Breast epithelium (tissue), 4 donors: ENCODE data around the gene FPR2. TPM values are rescaled to one million over a fixed set of nuclear protein-coding genes. Genes with fewer than 3 reads are reported as not detected.

Source experiments
- DNase-seq, 2 donors: peaks; one replicate each; pipeline ENCODE4 v3.0.0-alpha.2; 2019; ENCODE audit warnings: low spot score in 2 of 2
- H3K27ac ChIP-seq, 2 donors: fragments of 200-600 bp; sonication (generic) in 1 of 2; one replicate each; pipeline ENCODE4 v1.5.1; 2016 to 2019; ENCODE audit warnings: mild to moderate bottlenecking in 1 of 2
- H3K27me3 ChIP-seq, 2 donors: fragments of 200-600 bp; sonication (generic) in 1 of 2; one replicate each; pipeline versions ENCODE4 v1.5.1 to v1.6.0; 2017 to 2019; ENCODE audit warnings: control low read depth in 1 of 2, mild to moderate bottlenecking in 1 of 2
- H3K36me3 ChIP-seq: fragments of 200-600 bp; one replicate; pipeline ENCODE4 v1.5.1; 2019
- H3K4me1 ChIP-seq, 2 donors: fragments of 200-600 bp; sonication (generic); one replicate each; pipeline ENCODE4 v1.5.1; 2016 to 2019; ENCODE audit warnings: control low read depth in 1 of 2
- H3K4me3 ChIP-seq, 3 donors: fragments of 200-600 bp; sonication (generic); 1 replicate in 2 of 3; 2 replicates in 1 of 3; pipeline ENCODE4 v1.5.1; 2016 to 2019; ENCODE audit warnings: mild to moderate bottlenecking in 3 of 3, moderate library complexity in 2 of 3
- H3K9me3 ChIP-seq, 2 donors: fragments of 200-600 bp; sonication (generic) in 1 of 2; one replicate each; pipeline ENCODE4 v1.5.1; 2016 to 2019; ENCODE audit warnings: control low read depth in 1 of 2
- CTCF ChIP-seq, 3 donors: fragments of 450-650 bp; IDR thresholded peaks; one replicate each; pipeline ENCODE4 v1.5.1; 2016 to 2017; ENCODE audit warnings: antibody characterized with exemption in 3 of 3, mild to moderate bottlenecking in 3 of 3, moderate library complexity in 3 of 3
- POLR2A ChIP-seq: fragments of 450-650 bp; IDR thresholded peaks from one replicate; pipeline ENCODE4 v1.6.1; 2016; ENCODE audit warnings: antibody characterized with exemption, mild to moderate bottlenecking, moderate library complexity
- POLR2AphosphoS5 ChIP-seq, 3 donors: sonication (generic); formaldehyde crosslinking; IDR thresholded peaks; one replicate each; pipeline ENCODE4 v1.6.1; 2017; ENCODE audit warnings: antibody characterized with exemption in 3 of 3
- intact Hi-C: fragments of 100-400 bp; cut with DNase I; formaldehyde crosslinking; loops from one replicate; pipeline ENCODE4 v1.15.1; 2023; ENCODE audit warnings: low total_unique reads
- total RNA-seq, 3 donors: library from RNA; depleted of rRNA; stranded (reverse); fragments of >200 nt; gene quantifications; one replicate each; pipeline ENCODE4 v1.1.0, GENCODE V29; 2016

The FPR2 gene
- total RNA-seq, result under 1 TPM; 0.15 to 0.98 (median 0.32) TPM

GRCh38 chr19:51760697-51761356 is at the start of gene FPR2:
Gene FPR2 (plus strand): TSS chr19:51761180. CDS start chr19:51768659, 7,479 bp downstream.
- Histone ChIP-seq H3K9me3 (no peaks in the 10 kb centered on the region), H3K27ac (no peak within 1 kb of the TSS), H3K4me1 (no peaks in the 10 kb centered on the region), H3K4me3 (no peak within 1 kb of the TSS), H3K27me3 (peaks cover 0 to 25% of the 10 kb centered on the region in 2 donors), H3K36me3 (no peaks in the 10 kb centered on the region)
- no peak for TF ChIP-seq CTCF (IDR thresholded peaks at IDR 0.05)
- no peak for TF ChIP-seq POLR2AphosphoS5 (IDR thresholded peaks at IDR 0.05)
- no peak for TF ChIP-seq POLR2A
- DNase-seq, result no peak
- intact Hi-C loops, result no loop called here

GRCh38 chr19:51711702-51712101 is 49.3 kb upstream of the FPR2 start:
- Histone ChIP-seq H3K9me3 (no peaks in the 10 kb centered on the region), H3K27ac (no peak overlapping the region), H3K4me1 (no peaks in the 10 kb centered on the region), H3K36me3 (no peaks in the 10 kb centered on the region), H3K4me3 (no peak overlapping the region), H3K27me3 (peaks cover 0 to 2% of the 10 kb centered on the region in 2 donors)
- TF ChIP-seq POLR2A, result no peak
- no peak for TF ChIP-seq CTCF (IDR thresholded peaks at IDR 0.05)
- no peak for TF ChIP-seq POLR2AphosphoS5 (IDR thresholded peaks at IDR 0.05)
- intact Hi-C loops, result no loop called here
- DNase-seq, result no peak

- intact Hi-C loops, result no loop called here
- peaks cover 0 to 9% of the 10 kb centered on the region in 2 donors for H3K27me3 ChIP-seq
- no peak overlapping the region for H3K27ac ChIP-seq
- no peaks in the 10 kb centered on the region for H3K9me3 ChIP-seq
- no peaks in the 10 kb centered on the region for H3K36me3 ChIP-seq
- H3K4me3 ChIP-seq, result no peak overlapping the region
- peak in 2 of 3 donors; percentile 26 to 53 for TF ChIP-seq CTCF (IDR thresholded peaks at IDR 0.05)
- no peak for TF ChIP-seq POLR2AphosphoS5 (IDR thresholded peaks at IDR 0.05)
- no peak for TF ChIP-seq POLR2A
- no peak for DNase-seq
- no peaks in the 10 kb centered on the region for H3K4me1 ChIP-seq
Measured at GRCh38 chr19:51712461-51713081, 48.4 kb upstream of the FPR2 start.

GRCh38 chr19:51713319-51714285 is 47.4 kb upstream of the FPR2 start:
- Histone ChIP-seq H3K27ac (no peak overlapping the region), H3K9me3 (no peaks in the 10 kb centered on the region), H3K27me3 (peaks cover 0 to 18% of the 10 kb centered on the region in 2 donors), H3K4me3 (no peak overlapping the region), H3K4me1 (no peaks in the 10 kb centered on the region), H3K36me3 (no peaks in the 10 kb centered on the region)
- no peak for TF ChIP-seq POLR2AphosphoS5 (IDR thresholded peaks at IDR 0.05)
- no peak for DNase-seq
- intact Hi-C loops, result no loop called here

GRCh38 chr19:51714848-51715247 is 46.1 kb upstream of the FPR2 start:
- H3K27me3 ChIP-seq, result peaks cover 8 to 31% of the 10 kb centered on the region in 2 donors
- TF ChIP-seq POLR2AphosphoS5 (IDR thresholded peaks at IDR 0.05) (no peak), POLR2A (no peak), CTCF (IDR thresholded peaks at IDR 0.05) (no peak)

More at GRCh38 chr19:51714848-51715247, 46.1 kb upstream of the FPR2 start:
- H3K9me3 ChIP-seq, result no peaks in the 10 kb centered on the region
- no peaks in the 10 kb centered on the region for H3K4me1 ChIP-seq
- no peak for DNase-seq
- H3K27ac ChIP-seq, result no peak overlapping the region
- intact Hi-C loops, result no loop called here
- H3K4me3 ChIP-seq, result no peak overlapping the region
- no peaks in the 10 kb centered on the region for H3K36me3 ChIP-seq
